Testis (tissue), 3 donors: Measurements from ENCODE around the gene ZNF784. TPM values are rescaled to one million over a fixed set of nuclear protein-coding genes. Genes with fewer than 3 reads are reported as not detected.
A peak's percentile ranks its signal among the peaks of the same experiment; 100 is the strongest.

ENCODE experiments used
- DNase-seq: peaks from one replicate; pipeline ENCODE4 v3.0.0-alpha.2; 2019
- H3K27ac ChIP-seq, 2 donors: fragments of 200-600 bp; sonication (generic); one replicate each; pipeline ENCODE4 v1.5.1; 2019
- H3K27me3 ChIP-seq: fragments of 200-600 bp; sonication (generic); one replicate; pipeline ENCODE4 v1.5.1; 2019
- H3K36me3 ChIP-seq: fragments of 200-600 bp; sonication (generic); one replicate; pipeline ENCODE4 v1.5.1; 2017; ENCODE audit warnings: low read depth; ENCODE audit errors: missing control alignments
- H3K4me1 ChIP-seq: fragments of 200-600 bp; sonication (generic); one replicate; pipeline ENCODE4 v1.5.1; 2019
- H3K4me3 ChIP-seq, 2 donors: fragments of 200-600 bp; sonication (generic); one replicate each; pipeline ENCODE4 v1.5.1; 2017 to 2019
- H3K9me3 ChIP-seq: fragments of 200-600 bp; sonication (generic); one replicate; pipeline ENCODE4 v1.5.1; 2017
- CTCF ChIP-seq, 3 experiments: fragments of 450-650 bp in 2 of 3; fragments of 200-600 bp in 1 of 3; sonication (generic) in 1 of 3; IDR thresholded peaks; one replicate each; pipeline ENCODE4 v1.5.1; 2016 to 2019; ENCODE audit warnings: antibody characterized with exemption in 3 of 3, mild to moderate bottlenecking in 2 of 3, moderate library complexity in 1 of 3
- POLR2A ChIP-seq: fragments of 450-650 bp; IDR thresholded peaks from one replicate; pipeline ENCODE4 v1.6.1; 2017; ENCODE audit warnings: antibody characterized with exemption, mild to moderate bottlenecking, moderate library complexity
- WGBS, 2 donors: methylation state at CpG; one replicate each; pipeline ENCODE4 v1.1.5; 2018; 5-methylcytosine and 5-hydroxymethylcytosine counted together
- intact Hi-C: fragments of 100-400 bp; cut with DNase I; formaldehyde crosslinking; loops from one replicate; pipeline ENCODE4 v1.15.1; 2023; ENCODE audit warnings: low total_unique reads
- polyA plus RNA-seq: library from polyadenylated mRNA; stranded (reverse); fragments of 350-450 nt; fragmentation: Illumina TruSeq; extraction: RNeasy Lipid Tissue Mini Kit (QIAGEN cat#74804); gene quantifications from one replicate; pipeline ENCODE4 v1.2.3, GENCODE V29; 2014; ENCODE audit warnings: low read depth, low replicate concordance; ENCODE audit not compliant: insufficient read depth
- total RNA-seq, 2 donors: library from RNA; depleted of rRNA; stranded (reverse); fragments of >200 nt; gene quantifications; one replicate each; pipeline ENCODE4 v1.2.3, GENCODE V29; 2016

The ZNF784 gene
- total and polyA plus RNA-seq, 3 donors from 2014 or later, result 6.6 to 13.0 (median 10.3) TPM

DNA sequence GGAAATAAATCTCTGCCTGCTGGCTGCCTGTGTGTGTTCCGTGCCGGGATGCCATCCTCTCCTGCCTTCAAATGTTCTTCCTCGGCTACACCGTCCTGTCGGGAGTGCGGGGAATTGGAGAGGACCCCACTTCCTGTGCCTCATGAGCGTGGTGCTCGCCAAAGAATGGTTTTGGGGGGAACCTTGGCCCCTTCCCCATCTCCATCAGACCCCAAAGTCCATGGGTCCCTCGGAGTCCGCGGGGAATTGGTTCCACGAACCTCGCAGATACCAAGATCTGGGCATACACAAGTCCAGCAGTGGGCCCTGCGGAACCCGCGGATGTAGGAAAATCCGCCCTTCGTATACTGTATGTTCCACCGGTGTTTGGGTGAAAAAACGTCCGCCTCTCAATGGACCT, 21.3 kb downstream of the ZNF784 start:
- no peaks in the 10 kb centered on the region for H3K36me3 ChIP-seq
- no peak for DNase-seq
- intact Hi-C loops, result loop anchor here (10.0 kb wide), 1 partner anchor 88 kb away; no protein-coding TSS in a partner anchor
- 44 to 73% methylated on average over 13 to 21 of the region's 21 CpGs for WGBS, 2 donors
- no peaks in the 10 kb centered on the region for H3K9me3 ChIP-seq
- no peak overlapping the region for H3K27ac ChIP-seq
- H3K27me3 ChIP-seq, result no peaks in the 10 kb centered on the region
- peaks cover 16% of the 10 kb centered on the region for H3K4me1 ChIP-seq
- no peak overlapping the region for H3K4me3 ChIP-seq
- TF ChIP-seq POLR2A, result no peak
- no peak for TF ChIP-seq CTCF (IDR thresholded peaks at IDR 0.05)

DNA sequence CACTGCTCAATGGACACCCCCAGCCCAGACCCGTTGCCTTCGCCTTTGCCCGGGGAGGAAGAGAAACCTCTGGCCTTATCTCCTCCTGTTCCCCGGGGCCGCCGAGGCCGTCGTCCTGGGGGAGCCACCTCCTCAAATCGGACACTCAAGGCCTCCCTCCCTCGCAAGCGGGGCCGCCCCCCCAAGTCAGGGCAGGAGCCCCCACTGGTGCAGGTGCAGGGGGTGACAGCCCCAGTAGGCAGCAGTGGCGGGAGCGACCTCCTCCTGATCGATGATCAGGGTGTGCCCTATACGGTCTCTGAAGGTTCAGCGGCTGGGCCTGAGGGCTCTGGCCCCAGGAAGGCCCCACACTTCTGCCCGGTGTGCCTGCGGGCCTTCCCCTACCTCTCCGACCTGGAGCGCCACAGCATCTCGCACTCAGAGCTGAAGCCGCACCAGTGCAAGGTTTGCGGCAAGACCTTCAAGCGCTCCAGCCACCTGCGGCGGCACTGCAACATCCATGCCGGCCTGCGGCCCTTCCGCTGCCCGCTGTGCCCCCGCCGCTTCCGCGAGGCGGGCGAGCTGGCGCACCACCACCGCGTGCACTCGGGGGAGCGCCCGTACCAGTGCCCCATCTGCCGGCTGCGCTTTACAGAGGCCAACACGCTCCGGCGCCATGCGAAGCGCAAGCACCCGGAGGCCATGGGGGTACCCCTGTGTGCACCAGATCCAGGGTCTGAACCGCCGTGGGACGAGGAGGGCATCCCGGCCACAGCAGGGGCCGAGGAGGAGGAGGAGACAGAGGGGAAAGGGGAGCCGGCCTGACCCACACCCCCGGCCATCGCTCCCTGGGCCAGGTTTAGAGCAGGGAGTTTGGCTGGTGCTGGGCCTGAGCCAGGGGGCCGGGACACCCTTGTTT, 22.0 kb downstream of the ZNF784 start:
- TF ChIP-seq CTCF (IDR thresholded peaks at IDR 0.05) (no peak), POLR2A (no peak)
- intact Hi-C loops, result loop anchor here (10.0 kb wide), 1 partner anchor 88 kb away; no protein-coding TSS in a partner anchor
- WGBS, 2 donors, result 72 to 100% methylated on average over 1 to 60 of the region's 60 CpGs
- peaks cover 16% of the 10 kb centered on the region for H3K4me1 ChIP-seq
- no peak overlapping the region for H3K27ac ChIP-seq
- no peak for DNase-seq
- H3K9me3 ChIP-seq, result no peaks in the 10 kb centered on the region
- no peak overlapping the region for H3K4me3 ChIP-seq
- H3K27me3 ChIP-seq, result no peaks in the 10 kb centered on the region
- no peaks in the 10 kb centered on the region for H3K36me3 ChIP-seq

DNA sequence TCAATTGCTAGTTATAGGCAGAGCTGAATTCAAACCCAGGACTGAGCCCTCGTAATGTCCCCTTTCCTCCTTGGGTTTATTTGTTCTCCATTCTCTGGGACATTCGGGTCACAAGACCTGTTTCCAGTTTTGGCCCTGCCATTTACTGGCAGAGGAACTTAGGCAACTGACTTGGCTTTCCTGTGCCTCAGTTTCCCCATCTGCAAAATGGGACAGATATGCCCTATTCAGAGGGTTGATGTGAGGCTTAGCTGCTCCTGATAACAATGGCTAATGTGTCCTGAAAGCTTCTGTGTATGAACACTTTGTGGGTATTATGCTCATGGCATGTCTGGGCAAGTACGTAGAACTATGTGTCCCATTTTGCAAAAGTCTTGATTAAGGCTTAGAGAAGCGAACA, 23.3 kb downstream of the ZNF784 start:
- intact Hi-C loops, result loop anchor here (10.0 kb wide), 1 partner anchor 86 kb away; no protein-coding TSS in a partner anchor
- H3K9me3 ChIP-seq, result no peaks in the 10 kb centered on the region
- DNase-seq, result no peak
- peaks cover 7% of the 10 kb centered on the region for H3K4me1 ChIP-seq
- H3K36me3 ChIP-seq, result no peaks in the 10 kb centered on the region
- H3K4me3 ChIP-seq, result peak overlapping the region in 1 of 2 donors; percentile 88
- peak overlapping the region; percentile 95 to 99 for H3K27ac ChIP-seq
- TF ChIP-seq POLR2A, result no peak
- no peak for TF ChIP-seq CTCF (IDR thresholded peaks at IDR 0.05)
- 44 to 49% methylated on average over 4 of the region's 4 CpGs for WGBS, 2 donors
- H3K27me3 ChIP-seq, result no peaks in the 10 kb centered on the region

- TF ChIP-seq CTCF (IDR thresholded peaks at IDR 0.05) (no peak), POLR2A (no peak)
- Histone ChIP-seq H3K36me3 (no peaks in the 10 kb centered on the region), H3K9me3 (no peaks in the 10 kb centered on the region), H3K4me3 (peak overlapping the region; percentile 69 to 88), H3K4me1 (peaks cover 7% of the 10 kb centered on the region), H3K27me3 (no peaks in the 10 kb centered on the region), H3K27ac (peak overlapping the region; percentile 95 to 99)
- DNase-seq, result no peak
- intact Hi-C loops, result loop anchor here (10.0 kb wide), 1 partner anchor 86 kb away; no protein-coding TSS in a partner anchor
- WGBS, 2 donors, result 3 to 7% methylated on average over 9 to 11 of the region's 15 CpGs
Measured at GRCh38 chr19:55600662-55601028, 23.7 kb downstream of the ZNF784 start.
